SK-N-SH (cell line): ENCODE results near the gene DNMT3A. TPM values are rescaled to one million over a fixed set of nuclear protein-coding genes. Genes with fewer than 3 reads are reported as not detected.

Experiments used
- CTCF ChIA-PET: fragments of 300-600, 350-600 bp; formaldehyde crosslinking; extraction: SDS; loops from one replicate; lab custom pipeline; 2021; lab: Yijun Ruan, JAX
- POLR2A ChIA-PET: fragments of 350-600 bp; sonication (Branson Sonifier 250); formaldehyde crosslinking; extraction: SDS; loops from one replicate; lab custom pipeline; 2020; ENCODE audit warnings: antibody characterized with exemption, inconsistent platforms; lab: Yijun Ruan, JAX
- DNase-seq: peaks from one replicate; pipeline ENCODE4 v3.0.0; 2012
- H2AFZ ChIP-seq: fragments of 200-600 bp; sonication (generic); 2 replicates; pipeline ENCODE4 v1.8.1; 2016; ENCODE audit warnings: antibody characterized with exemption, mild to moderate bottlenecking, low read depth
- H3F3A ChIP-seq: fragments of 200-600 bp; sonication (generic); replicated peaks from 2 replicates; pipeline ENCODE3; 2016; ENCODE audit warnings: antibody characterized with exemption, mild to moderate bottlenecking; ENCODE audit not compliant: insufficient read depth
- H3K27ac ChIP-seq, 2 experiments: fragments of 200-500 bp in 1 of 2; fragments of 200-600 bp in 1 of 2; sonication (Bioruptor generic) in 1 of 2; sonication (generic), shearing (Covaris generic) in 1 of 2; 2 replicates each; pipeline versions ENCODE4 v1.5.1 to v1.6.1; 2014 to 2016; ENCODE audit warnings: low read depth in 2 of 2, inconsistent platforms in 1 of 2, low read length in 1 of 2, mild to moderate bottlenecking in 1 of 2, mixed read lengths in 1 of 2
- H3K27me3 ChIP-seq: fragments of 200-600 bp; sonication (generic), shearing (Covaris generic); 2 replicates; pipeline ENCODE4 v1.6.1; 2016; ENCODE audit warnings: mixed run types; ENCODE audit not compliant: insufficient read depth
- H3K36me3 ChIP-seq, 2 experiments: fragments of 200-500 bp in 1 of 2; fragments of 200-600 bp in 1 of 2; sonication (Bioruptor generic) in 1 of 2; sonication (generic) in 1 of 2; replicated peaks in 1 of 2; 2 replicates each; pipeline versions ENCODE3 to v1.5.1; 2014 to 2016; ENCODE audit warnings: low read length in 1 of 2, mild to moderate bottlenecking in 1 of 2; ENCODE audit not compliant: insufficient read depth in 2 of 2, control insufficient read depth in 1 of 2
- H3K4me1 ChIP-seq, 2 experiments: fragments of 200-500 bp in 1 of 2; fragments of 200-600 bp in 1 of 2; sonication (Bioruptor generic) in 1 of 2; sonication (generic), shearing (Covaris generic) in 1 of 2; 2 replicates each; pipeline versions ENCODE4 v1.5.1 to v1.6.1; 2014 to 2016; ENCODE audit warnings: low read depth in 1 of 2, low read length in 1 of 2, mixed run types in 1 of 2; ENCODE audit not compliant: insufficient read depth in 2 of 2, control insufficient read depth in 1 of 2
- H3K4me2 ChIP-seq: fragments of 200-600 bp; sonication (generic), shearing (Covaris generic); 2 replicates; pipeline ENCODE4 v1.6.1; 2017; ENCODE audit warnings: mixed run types
- H3K4me3 ChIP-seq, 2 experiments: fragments of 200-500 bp in 1 of 2; fragments of 200-600 bp in 1 of 2; sonication (Bioruptor generic) in 1 of 2; sonication (generic), shearing (Covaris generic) in 1 of 2; 2 replicates each; pipeline versions ENCODE4 v1.5.1 to v1.8.1; 2014 to 2016; ENCODE audit warnings: low read depth in 2 of 2, inconsistent platforms in 1 of 2, low read length in 1 of 2, mild to moderate bottlenecking in 1 of 2, mixed read lengths in 1 of 2, moderate library complexity in 1 of 2
- H3K79me2 ChIP-seq: fragments of 200-600 bp; sonication (generic); 2 replicates; pipeline ENCODE4 v1.8.1; 2017; ENCODE audit warnings: mild to moderate bottlenecking; ENCODE audit not compliant: insufficient read depth
- H3K9ac ChIP-seq: fragments of 200-600 bp; sonication (generic); 2 replicates; pipeline ENCODE4 v1.6.1; 2017; ENCODE audit warnings: mixed run types
- H3K9me2 ChIP-seq: fragments of 200-600 bp; sonication (generic); 2 replicates; pipeline ENCODE4 v1.6.1; 2017; ENCODE audit warnings: mixed run types
- H3K9me3 ChIP-seq: fragments of 200-600 bp; sonication (generic); 2 replicates; pipeline ENCODE4 v1.6.1; 2017; ENCODE audit warnings: mixed run types, mild to moderate bottlenecking, moderate library complexity
- H4K20me1 ChIP-seq: fragments of 200-600 bp; sonication (generic); 2 replicates; pipeline ENCODE4 v1.6.1; 2017; ENCODE audit warnings: mild to moderate bottlenecking, mixed run types; ENCODE audit not compliant: insufficient read depth
- CHD2 ChIP-seq: fragments of 150-350 bp; IDR thresholded peaks from 2 replicates; pipeline ENCODE4 v1.6.1; 2018; ENCODE audit warnings: low read length; ENCODE audit not compliant: partially characterized antibody
- CTCF ChIP-seq: fragments of 200-600 bp; sonication (generic); IDR thresholded peaks from 2 replicates; pipeline ENCODE4 v1.6.1; 2017; ENCODE audit warnings: antibody characterized with exemption, mild to moderate bottlenecking, moderate library complexity
- EP300 ChIP-seq, 2 experiments: IDR thresholded peaks; 2 replicates each; pipeline versions ENCODE4 v1.4.0 to v1.6.1; 2012; ENCODE audit warnings: borderline replicate concordance in 1 of 2, low read depth in 1 of 2, low read length in 1 of 2
- EZH2phosphoT487 ChIP-seq: fragments of 200-600 bp; sonication (generic); IDR thresholded peaks from 2 replicates; pipeline ENCODE4 v1.6.1; 2017; ENCODE audit warnings: low read depth, mixed run types, mild to moderate bottlenecking, antibody characterized with exemption, moderate library complexity, borderline replicate concordance
- FOSL2 ChIP-seq: IDR thresholded peaks from 2 replicates; pipeline ENCODE4 v1.4.0; 2012; ENCODE audit warnings: low read depth, mild to moderate bottlenecking, moderate library complexity, borderline replicate concordance
- FOXJ3 ChIP-seq: sonication (generic); formaldehyde crosslinking; IDR thresholded peaks from 2 replicates; pipeline ENCODE4 v1.5.1; 2020; ENCODE audit warnings: mild to moderate bottlenecking, missing genetic modification reagents
- GATA2 ChIP-seq: sonication (generic); formaldehyde crosslinking; IDR thresholded peaks from 2 replicates; pipeline ENCODE4 v1.5.0; 2020; ENCODE audit warnings: mild to moderate bottlenecking, missing genetic modification reagents
- NRF1 ChIP-seq: IDR thresholded peaks from 2 replicates; pipeline ENCODE4 v1.6.1; 2012; ENCODE audit warnings: low read depth, mild to moderate bottlenecking, low read length
- PBX3 ChIP-seq: IDR thresholded peaks from 2 replicates; pipeline ENCODE4; 2012
- POLR2AphosphoS5 ChIP-seq: IDR thresholded peaks from 2 replicates; pipeline ENCODE4 v1.6.1; 2012; ENCODE audit warnings: low read depth, low read length
- RAD21 ChIP-seq: IDR thresholded peaks from 2 replicates; pipeline ENCODE4 v1.6.1; 2012; ENCODE audit warnings: mild to moderate bottlenecking, low read length
- SIN3A ChIP-seq: IDR thresholded peaks from 2 replicates; pipeline ENCODE4 v1.6.1; 2012; ENCODE audit warnings: low read depth, mild to moderate bottlenecking, low read length, moderate library complexity, borderline replicate concordance
- TCF12 ChIP-seq: IDR thresholded peaks from 2 replicates; pipeline ENCODE4 v1.4.0; 2012
- USF1 ChIP-seq: IDR thresholded peaks from 2 replicates; pipeline ENCODE4 v1.4.0; 2012; ENCODE audit warnings: low read depth, borderline replicate concordance
- USF2 ChIP-seq: fragments of 150-350 bp; IDR thresholded peaks from 2 replicates; pipeline ENCODE4 v1.6.1; 2017; ENCODE audit warnings: antibody characterized with exemption, low read length, low read depth, borderline replicate concordance
- WGBS: methylation state at CpG from one replicate; pipeline ENCODE4 v1.1.6; 2017; ENCODE audit warnings: low lambda C conversion rate; 5-methylcytosine and 5-hydroxymethylcytosine counted together
- polyA plus RNA-seq, 3 experiments: library from polyadenylated mRNA; depleted of rRNA; stranded (reverse); fragments of >200 nt; gene quantifications; 2 replicates each; pipeline ENCODE4 v1.2.3, GENCODE V29; 2012
- TF ChIP-seq, protein P1 (sequence below): IDR thresholded peaks from 2 replicates; pipeline ENCODE4 v1.6.1; 2012; ENCODE audit warnings: mild to moderate bottlenecking, low read depth, low read length, moderate library complexity

Gene DNMT3A
- polyA plus RNA-seq, 1 of the 3 experiments (the other 2 are of a cell fraction), result 5.6 TPM

GRCh38 chr2:25365241-25365640, 23.5 kb upstream of the DNMT3A start:
- ChIA-PET POLR2A (interaction anchor here (0.6 to 1.4 kb wide), 3 partner anchors 11 to 309 kb away, joined by 3 read pairs; no protein-coding TSS in a partner anchor), CTCF (interaction anchor here (0.7 to 3.2 kb wide), 7 partner anchors 10 to 183 kb away, joined by 3 to 34 read pairs (median 5); partner anchors contain the start of gene DNMT3A)
- Histone ChIP-seq H3K4me2 (no peak overlapping the region), H3K4me1 (peaks cover 0 to 49% of the 10 kb centered on the region in 2 experiments; a peak in 2 of 4 replicates), H3K9me3 (no peaks in the 10 kb centered on the region), H3F3A (no peaks in the 10 kb centered on the region), H3K79me2 (no peaks in the 10 kb centered on the region), H3K9ac (no peak overlapping the region), H3K27me3 (no peaks in the 10 kb centered on the region), H3K9me2 (no peaks in the 10 kb centered on the region), H3K36me3 (no peaks in the 10 kb centered on the region), H2AFZ (no peak overlapping the region), H4K20me1 (no peaks in the 10 kb centered on the region), H3K27ac (no peak overlapping the region), H3K4me3 (no peak overlapping the region)
- no peak for DNase-seq
- TF ChIP-seq EZH2phosphoT487 (no peak), PBX3 (no peak), TCF12 (no peak), NRF1 (no peak), USF1 (no peak), SIN3A (no peak), POLR2AphosphoS5 (no peak), RAD21 (no peak), GATA2 (no peak), CHD2 (no peak), EP300 (IDR thresholded peaks at IDR 0.05; ENCODE audit: borderline replicate concordance in 1 of 2, low read depth in 1 of 2, low read length in 1 of 2) (no peak), FOSL2 (no peak), CTCF (no peak), USF2 (no peak), FOXJ3 (CRISPR knock-in tag) (no peak)
- TF ChIP-seq, protein P1, sequence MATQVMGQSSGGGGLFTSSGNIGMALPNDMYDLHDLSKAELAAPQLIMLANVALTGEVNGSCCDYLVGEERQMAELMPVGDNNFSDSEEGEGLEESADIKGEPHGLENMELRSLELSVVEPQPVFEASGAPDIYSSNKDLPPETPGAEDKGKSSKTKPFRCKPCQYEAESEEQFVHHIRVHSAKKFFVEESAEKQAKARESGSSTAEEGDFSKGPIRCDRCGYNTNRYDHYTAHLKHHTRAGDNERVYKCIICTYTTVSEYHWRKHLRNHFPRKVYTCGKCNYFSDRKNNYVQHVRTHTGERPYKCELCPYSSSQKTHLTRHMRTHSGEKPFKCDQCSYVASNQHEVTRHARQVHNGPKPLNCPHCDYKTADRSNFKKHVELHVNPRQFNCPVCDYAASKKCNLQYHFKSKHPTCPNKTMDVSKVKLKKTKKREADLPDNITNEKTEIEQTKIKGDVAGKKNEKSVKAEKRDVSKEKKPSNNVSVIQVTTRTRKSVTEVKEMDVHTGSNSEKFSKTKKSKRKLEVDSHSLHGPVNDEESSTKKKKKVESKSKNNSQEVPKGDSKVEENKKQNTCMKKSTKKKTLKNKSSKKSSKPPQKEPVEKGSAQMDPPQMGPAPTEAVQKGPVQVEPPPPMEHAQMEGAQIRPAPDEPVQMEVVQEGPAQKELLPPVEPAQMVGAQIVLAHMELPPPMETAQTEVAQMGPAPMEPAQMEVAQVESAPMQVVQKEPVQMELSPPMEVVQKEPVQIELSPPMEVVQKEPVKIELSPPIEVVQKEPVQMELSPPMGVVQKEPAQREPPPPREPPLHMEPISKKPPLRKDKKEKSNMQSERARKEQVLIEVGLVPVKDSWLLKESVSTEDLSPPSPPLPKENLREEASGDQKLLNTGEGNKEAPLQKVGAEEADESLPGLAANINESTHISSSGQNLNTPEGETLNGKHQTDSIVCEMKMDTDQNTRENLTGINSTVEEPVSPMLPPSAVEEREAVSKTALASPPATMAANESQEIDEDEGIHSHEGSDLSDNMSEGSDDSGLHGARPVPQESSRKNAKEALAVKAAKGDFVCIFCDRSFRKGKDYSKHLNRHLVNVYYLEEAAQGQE, result no peak
- 59% methylated on average over 5 of the region's 5 CpGs for WGBS
